Measurements from ENCODE around the gene IRX6.

The IRX6 gene

GRCh38 chr16:55351936-55352335 lies 27.9 kb downstream of the IRX6 start:
- Histone ChIP-seq H3K9ac (no peak overlapping the region), H3K79me2 (no peaks in the 10 kb centered on the region), H3K4me2 (ENCODE audit: low read length) (no peak overlapping the region), H3K9me3 (ENCODE audit: control insufficient read depth, low read length) (no peaks in the 10 kb centered on the region), H3K36me3 (ENCODE audit: control insufficient read depth, insufficient read depth, low read length) (no peaks in the 10 kb centered on the region), H3K27ac (no peak overlapping the region), H3K4me1 (no peaks in the 10 kb centered on the region), H3K27me3 (ENCODE audit: control insufficient read depth, insufficient read depth, low read length) (no peaks in the 10 kb centered on the region), H2AFZ (no peak overlapping the region), H3K4me3 (ENCODE audit: low read depth, low read length) (no peak overlapping the region)
- no peak for TF ChIP-seq CTCF (IDR thresholded peaks at IDR 0.05)

- Histone ChIP-seq H3K4me1 (no peaks in the 10 kb centered on the region), H3K79me2 (no peaks in the 10 kb centered on the region), H3K27ac (no peak overlapping the region), H3K9me3 (ENCODE audit: control insufficient read depth, low read length) (no peaks in the 10 kb centered on the region), H3K4me3 (ENCODE audit: low read depth, low read length) (no peak overlapping the region), H3K4me2 (ENCODE audit: low read length) (no peak overlapping the region), H2AFZ (no peak overlapping the region), H3K27me3 (ENCODE audit: control insufficient read depth, insufficient read depth, low read length) (no peaks in the 10 kb centered on the region), H3K9ac (no peak overlapping the region), H3K36me3 (ENCODE audit: control insufficient read depth, insufficient read depth, low read length) (no peaks in the 10 kb centered on the region)
- no peak for TF ChIP-seq CTCF (IDR thresholded peaks at IDR 0.05)
Observed at GRCh38 chr16:55357241-55357640, 33.2 kb downstream of the IRX6 start.

GRCh38 chr16:55359946-55360345 lies 35.9 kb downstream of the IRX6 start:
- no peaks in the 10 kb centered on the region for H3K36me3 ChIP-seq (ENCODE audit: control insufficient read depth, insufficient read depth, low read length)
- no peak overlapping the region for H3K9ac ChIP-seq
- H3K4me1 ChIP-seq: no peaks in the 10 kb centered on the region
- no peaks in the 10 kb centered on the region for H3K9me3 ChIP-seq (ENCODE audit: control insufficient read depth, low read length)
- H3K79me2 ChIP-seq: no peaks in the 10 kb centered on the region
- TF ChIP-seq CTCF (IDR thresholded peaks at IDR 0.05): no peak
- H3K27me3 ChIP-seq (ENCODE audit: control insufficient read depth, insufficient read depth, low read length): no peaks in the 10 kb centered on the region
- H3K4me3 ChIP-seq (ENCODE audit: low read depth, low read length): no peak overlapping the region
- H2AFZ ChIP-seq: no peak overlapping the region
- H3K27ac ChIP-seq: no peak overlapping the region
- no peak overlapping the region for H3K4me2 ChIP-seq (ENCODE audit: low read length)

GRCh38 chr16:55364811-55365210 lies 40.8 kb downstream of the IRX6 start:
- Histone ChIP-seq H3K27me3 (ENCODE audit: control insufficient read depth, insufficient read depth, low read length) (no peaks in the 10 kb centered on the region), H3K27ac (no peak overlapping the region), H3K4me1 (no peaks in the 10 kb centered on the region), H2AFZ (no peak overlapping the region), H3K9me3 (ENCODE audit: control insufficient read depth, low read length) (no peaks in the 10 kb centered on the region), H3K9ac (no peak overlapping the region), H3K4me3 (ENCODE audit: low read depth, low read length) (no peak overlapping the region), H3K4me2 (ENCODE audit: low read length) (no peak overlapping the region), H3K79me2 (no peaks in the 10 kb centered on the region), H3K36me3 (ENCODE audit: control insufficient read depth, insufficient read depth, low read length) (no peaks in the 10 kb centered on the region)
- TF ChIP-seq CTCF (IDR thresholded peaks at IDR 0.05): no peak

- no peak overlapping the region for H3K9ac ChIP-seq
- TF ChIP-seq CTCF (IDR thresholded peaks at IDR 0.05): no peak
Observed at GRCh38 chr16:55367301-55367811, 43.4 kb downstream of the IRX6 start.

More at GRCh38 chr16:55367301-55367811, 43.4 kb downstream of the IRX6 start:
- Histone ChIP-seq H3K27me3 (ENCODE audit: control insufficient read depth, insufficient read depth, low read length) (no peaks in the 10 kb centered on the region), H3K36me3 (ENCODE audit: control insufficient read depth, insufficient read depth, low read length) (no peaks in the 10 kb centered on the region), H3K27ac (no peak overlapping the region), H3K79me2 (no peaks in the 10 kb centered on the region), H2AFZ (no peak overlapping the region), H3K4me1 (no peaks in the 10 kb centered on the region), H3K9me3 (ENCODE audit: control insufficient read depth, low read length) (no peaks in the 10 kb centered on the region), H3K4me2 (ENCODE audit: low read length) (no peak overlapping the region), H3K4me3 (ENCODE audit: low read depth, low read length) (no peak overlapping the region)
